Left cardiac atrium (tissue), 4 donors: ENCODE measurements around the gene SCYL3. TPM values are rescaled to one million over a fixed set of nuclear protein-coding genes. Genes with fewer than 3 reads are reported as not detected.

ENCODE experiments used
- ATAC-seq, 2 donors: fragments of 200-7000 bp; cut with Tn5 transposase; one replicate each; pipeline ENCODE4 v1.9.1; 2020; ENCODE audit warnings: mild to moderate bottlenecking in 2 of 2, moderate library complexity in 2 of 2
- DNase-seq: peaks from one replicate; pipeline ENCODE4 v3.0.0-alpha.2; 2020
- intact Hi-C, 2 donors: fragments of 100-400 bp; cut with DNase I; formaldehyde crosslinking; loops; one replicate each; pipeline versions ENCODE4 v1.14.1 to v1.15.1; 2022 to 2023
- total RNA-seq, 2 donors: library from RNA; stranded (reverse); fragmentation: NEBNext Ultra II Directional; extraction: Animal tissue kit (Norgen Biotek cat#: 25700); gene quantifications; one replicate each; pipeline ENCODE4 v1.2.1, GENCODE V29; 2021
- donor health status: DM: no; HTN: yes; CAD: no.
- donor health status: DM: no; HTN: yes; CAD: no; lungs with severe emphysema.
- donor health status: DM: yes; HTN: yes; CAD: no.
- donor health status: Dilated cardiomyopathy.

The SCYL3 gene
- total RNA-seq, 2 donors from 2014 or later = 5.5 to 6.1 TPM

DNA sequence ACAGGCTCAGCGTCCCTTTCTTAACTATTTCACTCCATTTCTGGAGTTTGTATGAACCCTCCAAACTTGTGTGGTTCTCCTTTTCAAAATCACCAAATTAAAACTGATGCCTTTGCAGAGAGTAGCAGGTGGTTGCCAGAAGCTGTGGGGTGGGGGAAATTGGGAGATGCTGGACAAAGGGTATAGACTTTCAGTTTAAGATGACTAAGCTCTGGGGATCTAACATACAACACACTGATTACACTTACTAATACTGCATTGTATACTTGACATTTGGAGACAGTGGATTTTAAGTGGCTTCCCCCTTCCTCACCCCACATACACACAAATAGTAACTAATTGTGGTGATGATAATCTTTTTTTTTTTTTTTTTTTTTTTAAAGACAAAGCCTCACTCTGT lies 11.1 kb upstream of the SCYL3 start:
- no peak for DNase-seq
- intact Hi-C loops = no loop called here
- no peak for ATAC-seq

DNA sequence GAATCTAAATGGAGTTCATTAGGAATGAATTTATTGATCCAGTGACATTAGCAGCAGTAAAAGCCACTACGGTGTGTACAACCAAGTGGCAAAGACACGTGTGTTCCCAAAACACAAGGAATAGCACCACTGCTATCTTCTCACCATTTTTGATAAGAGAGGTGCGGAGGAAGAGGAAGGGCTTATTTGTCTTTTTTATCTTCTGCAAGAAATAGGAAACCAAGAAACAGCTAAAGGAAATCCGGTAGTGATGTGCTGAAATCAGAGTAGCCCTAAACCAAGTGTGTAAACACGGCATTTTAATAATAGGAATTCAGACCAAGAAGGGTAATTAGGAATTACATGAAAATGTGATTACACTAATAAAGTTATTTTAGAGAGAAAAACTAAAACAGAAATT lies 9.1 kb upstream of the SCYL3 start:
- DNase-seq (no peak), ATAC-seq (no peak)
- intact Hi-C loops = no loop called here

DNA sequence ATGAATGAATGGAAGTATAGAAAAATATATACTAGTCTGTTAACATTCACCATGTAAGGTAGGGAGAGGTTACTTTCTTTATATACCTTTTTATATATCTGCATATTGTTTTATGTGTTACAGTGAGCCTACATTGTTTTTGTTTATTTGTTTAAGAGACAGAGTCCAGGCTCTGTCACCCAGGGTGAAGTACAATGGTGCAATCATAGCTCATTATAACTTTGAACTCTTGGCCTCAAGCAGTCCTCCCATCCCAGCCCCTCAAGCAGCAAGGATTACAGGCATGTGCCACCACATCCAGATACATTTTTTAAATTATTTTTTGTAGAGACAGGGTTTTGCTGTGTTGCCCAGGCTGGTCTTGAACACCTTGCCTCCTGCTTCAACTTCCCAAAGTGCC lies 7.4 kb upstream of the SCYL3 start:
- no peak for ATAC-seq

DNA sequence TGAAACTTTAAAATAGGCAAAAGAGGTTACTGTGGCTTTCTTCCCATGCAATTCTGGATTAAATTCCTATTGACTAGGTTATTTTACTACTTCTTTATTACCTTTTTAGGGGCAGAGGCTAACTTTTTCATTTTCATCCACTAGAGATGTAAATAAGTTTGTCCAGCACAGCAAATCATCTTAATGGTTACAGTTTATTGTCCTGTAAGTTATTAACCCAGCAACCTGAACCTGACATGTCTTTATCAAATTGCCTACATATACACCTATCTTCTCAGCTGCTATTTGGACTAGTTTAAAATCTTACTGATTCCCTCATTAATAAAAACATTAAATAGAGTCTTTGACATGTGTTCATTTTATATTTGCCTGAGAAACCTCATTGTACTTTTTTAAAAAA lies 6.9 kb upstream of the SCYL3 start:
- DNase-seq = no peak
- no peak for ATAC-seq
- intact Hi-C loops = no loop called here

More for the DNA sequence above, 7.4 kb upstream of the SCYL3 start:
- intact Hi-C loops = no loop called here
- DNase-seq = no peak

DNA sequence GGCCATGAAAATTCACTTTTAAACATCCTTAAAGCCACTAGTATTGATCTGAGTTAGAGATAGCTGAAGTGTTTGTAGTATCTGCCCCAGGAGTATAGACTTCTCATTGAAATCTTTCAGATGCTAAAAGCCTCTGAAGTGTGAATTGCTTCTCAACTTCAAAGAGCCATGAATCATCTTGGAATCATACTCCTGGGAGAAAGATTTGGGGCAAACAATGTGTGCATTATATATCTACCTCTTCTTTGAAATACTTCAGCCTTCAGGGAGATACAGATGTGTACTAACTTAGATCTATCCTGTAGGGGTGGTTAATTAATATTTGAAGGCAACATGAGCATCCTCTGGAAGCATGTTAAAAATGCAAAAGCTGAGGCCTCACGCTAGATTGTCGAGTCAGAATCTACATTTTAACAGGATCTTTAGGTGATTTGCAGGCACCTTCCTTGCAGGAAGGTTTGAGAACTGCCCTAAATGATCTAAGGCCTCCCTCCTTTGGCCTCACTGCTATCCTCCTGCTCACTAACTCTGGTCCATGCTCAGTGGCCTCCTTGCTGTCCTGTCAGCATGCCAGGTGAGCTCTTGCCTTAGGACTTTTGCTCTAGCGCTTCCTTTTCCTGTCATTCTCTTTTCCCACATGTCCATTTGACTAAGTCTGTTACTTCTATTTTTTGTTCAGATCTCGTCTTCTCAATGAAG lies 6.0 kb upstream of the SCYL3 start:
- DNase-seq (no peak), ATAC-seq (no peak)
- intact Hi-C loops = no loop called here

DNA sequence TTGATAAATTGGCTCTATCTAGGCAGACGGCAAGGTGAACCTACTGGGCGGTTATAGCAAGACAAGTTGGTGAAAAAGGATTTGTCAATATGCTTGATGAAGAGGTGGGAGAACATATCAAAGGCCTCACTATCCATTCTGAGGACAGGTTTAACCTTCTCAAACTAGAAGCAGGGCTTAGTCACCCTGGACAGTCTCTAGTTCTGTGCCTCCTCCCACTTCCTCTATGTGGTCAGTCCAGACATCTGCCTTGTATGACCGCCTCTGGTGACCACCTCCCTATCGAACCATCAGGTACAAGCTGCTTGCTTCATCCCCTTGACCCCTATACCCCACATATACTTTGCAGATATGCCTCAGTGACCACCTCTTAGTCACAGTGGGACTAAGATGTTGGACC lies 2.3 kb upstream of the SCYL3 start:
- no peak for ATAC-seq
- intact Hi-C loops = no loop called here
- no peak for DNase-seq

DNA sequence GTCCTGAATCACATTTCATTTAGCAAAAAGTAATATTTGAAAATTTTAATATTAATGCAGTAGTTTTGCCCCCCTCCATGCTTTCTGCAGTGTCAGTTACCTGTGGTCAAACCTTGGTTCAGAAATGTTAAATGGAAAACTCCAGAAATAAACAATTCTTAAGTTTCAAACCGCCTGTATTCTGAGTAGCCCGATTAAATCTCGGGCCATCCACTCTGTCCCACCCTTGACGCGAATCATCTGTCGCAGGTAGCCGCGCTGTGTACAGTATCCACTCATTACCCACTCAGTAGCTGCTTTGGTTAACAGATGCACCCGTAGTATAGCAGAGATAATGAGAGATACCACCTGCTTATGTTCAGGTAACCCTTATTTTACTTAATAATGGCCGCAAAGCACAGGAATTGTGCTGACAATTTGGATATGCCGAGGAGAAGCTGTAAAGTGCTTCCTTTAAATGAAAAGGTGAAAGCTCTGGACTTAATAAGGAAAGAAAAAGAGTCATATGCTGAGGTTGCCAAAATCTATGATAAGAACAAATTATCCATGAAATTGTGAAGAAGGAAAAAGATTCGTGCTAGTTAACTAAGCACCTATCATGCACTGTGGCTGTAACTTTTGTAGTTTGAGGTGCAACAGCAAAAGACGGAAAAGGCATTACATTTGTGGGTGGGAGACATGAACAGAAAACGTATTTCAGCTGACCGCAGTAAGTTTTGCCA lies 889 bp upstream of the SCYL3 start:
- ATAC-seq = no peak
- intact Hi-C loops = no loop called here

DNA sequence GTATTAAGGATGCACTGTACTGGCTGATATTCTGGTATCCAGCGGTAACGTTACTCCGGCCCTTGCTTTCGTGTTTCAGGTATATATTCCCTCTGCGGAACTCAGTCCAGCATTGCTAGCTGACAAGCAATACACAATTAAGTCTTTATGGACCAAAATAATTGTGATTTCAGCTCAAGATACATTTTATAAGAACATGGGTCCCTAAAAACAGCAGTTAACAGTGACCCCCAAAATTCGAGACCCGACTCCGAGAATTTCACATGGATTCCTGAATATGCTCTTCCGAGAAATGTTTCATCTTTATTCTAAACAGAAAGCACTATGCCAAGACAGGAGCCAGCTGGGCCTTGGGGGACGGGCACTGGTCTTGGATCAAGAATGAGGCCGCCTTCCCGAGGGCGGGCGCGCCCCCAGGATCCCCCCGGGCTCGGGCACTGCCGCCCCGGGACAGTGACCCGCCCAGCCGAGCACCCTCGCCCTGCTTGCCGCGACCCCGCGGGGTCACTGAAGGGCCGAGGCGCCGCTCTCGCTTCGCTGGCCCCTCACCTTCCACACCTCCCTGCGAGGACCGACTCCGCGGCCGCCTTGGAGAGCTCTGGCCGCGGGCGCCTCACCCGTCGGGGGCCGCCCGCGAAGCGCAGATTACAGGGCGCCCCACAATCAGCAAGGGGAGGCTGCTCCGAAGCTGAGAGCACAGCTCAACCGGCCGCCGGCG lies 610 bp downstream of the SCYL3 start:
- intact Hi-C loops = no loop called here
- ATAC-seq (peak; percentile 18 to 24), DNase-seq (peak; percentile 48)

More for the DNA sequence above, 889 bp upstream of the SCYL3 start:
- no peak for DNase-seq

DNA sequence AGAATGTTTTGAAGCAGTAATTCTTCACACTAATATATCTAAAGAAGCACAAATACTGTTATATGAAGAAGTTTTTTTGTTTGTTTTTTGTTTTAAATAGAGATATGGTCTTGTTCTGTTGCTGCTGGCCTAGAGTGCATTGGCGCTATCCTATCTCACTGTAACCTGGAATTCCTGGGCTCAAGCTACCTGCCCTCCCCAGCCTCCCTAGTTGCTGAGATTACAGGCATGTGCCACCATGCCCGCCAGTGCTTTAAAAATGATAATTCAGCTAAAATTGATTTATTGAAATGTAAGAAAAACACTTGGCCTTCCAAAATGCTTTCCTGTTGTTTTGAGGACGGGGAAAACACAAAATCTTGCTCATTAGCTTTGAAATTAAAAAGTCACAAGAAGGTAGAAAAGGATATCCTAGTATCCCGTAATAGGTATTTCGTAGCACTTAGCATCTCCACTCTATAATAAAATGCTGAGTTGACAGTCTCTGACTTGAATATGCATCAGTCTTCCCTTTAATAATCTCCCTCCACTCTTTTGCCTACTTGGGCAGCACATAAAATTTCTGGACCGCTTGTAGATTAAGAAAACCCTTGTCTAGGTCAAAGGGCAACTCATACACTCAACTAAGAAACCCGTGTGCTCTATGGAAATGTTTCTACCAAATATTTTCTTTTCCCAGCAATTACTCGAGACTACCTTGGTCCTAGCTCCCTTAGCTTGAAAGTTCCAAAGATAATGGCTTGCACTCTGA lies 1.3 kb downstream of the SCYL3 start:
- DNase-seq (no peak), ATAC-seq (no peak)
- intact Hi-C loops = no loop called here

DNA sequence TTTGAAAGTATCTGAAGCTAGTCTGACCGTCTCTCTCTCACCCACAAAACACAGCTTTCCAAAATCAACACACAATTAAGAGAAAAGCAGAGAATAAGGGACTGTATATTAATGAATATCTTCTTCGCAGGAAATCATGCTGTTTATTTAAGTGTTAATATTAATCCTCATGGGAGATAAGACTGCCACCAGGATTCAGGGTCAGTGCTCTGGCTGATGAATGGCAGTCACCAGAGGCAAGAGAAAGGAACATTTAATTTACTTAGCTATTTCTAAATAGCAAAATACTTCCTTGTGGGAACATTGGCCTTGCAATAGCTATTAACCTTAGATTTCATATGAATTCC lies 2.2 kb downstream of the SCYL3 start:
- intact Hi-C loops = no loop called here
- no peak for ATAC-seq
- no peak for DNase-seq

DNA sequence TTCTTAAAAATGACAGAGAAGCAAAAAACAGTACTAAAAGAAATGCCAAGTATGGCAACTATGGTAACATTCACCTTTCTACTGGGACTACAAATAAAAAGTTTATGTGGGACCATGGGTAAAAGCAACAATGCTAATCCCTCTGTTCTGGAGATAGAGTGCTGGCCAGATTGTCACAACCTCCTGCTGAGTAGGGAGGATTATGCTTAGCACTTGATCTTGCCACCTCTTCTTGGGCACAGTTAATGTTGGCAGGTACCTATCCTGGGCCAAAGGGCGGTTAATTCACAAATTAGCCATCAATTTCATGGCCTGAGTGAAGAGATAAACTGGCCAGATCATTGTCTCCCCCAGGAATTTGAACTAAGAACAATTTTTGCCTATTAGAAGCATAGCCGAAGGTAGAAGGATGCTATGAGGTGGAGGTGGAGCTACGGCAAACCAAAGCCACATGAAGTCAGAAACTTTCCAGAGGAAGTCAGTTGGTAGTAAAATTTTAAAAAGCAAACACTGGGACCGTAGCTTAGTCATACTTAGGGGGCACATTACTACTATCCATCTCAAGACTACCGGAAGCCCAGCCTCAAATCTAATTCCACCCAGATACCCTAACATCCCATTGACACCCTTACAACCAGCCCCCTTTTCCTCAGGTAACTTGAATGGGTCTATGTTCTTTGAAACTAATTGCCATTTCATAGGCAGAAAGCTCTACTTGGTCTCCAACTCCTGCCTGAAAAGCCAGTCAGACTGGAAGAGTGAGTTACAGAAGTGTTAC lies 2.7 kb downstream of the SCYL3 start:
- ATAC-seq = no peak
- intact Hi-C loops = no loop called here
- DNase-seq = no peak

DNA sequence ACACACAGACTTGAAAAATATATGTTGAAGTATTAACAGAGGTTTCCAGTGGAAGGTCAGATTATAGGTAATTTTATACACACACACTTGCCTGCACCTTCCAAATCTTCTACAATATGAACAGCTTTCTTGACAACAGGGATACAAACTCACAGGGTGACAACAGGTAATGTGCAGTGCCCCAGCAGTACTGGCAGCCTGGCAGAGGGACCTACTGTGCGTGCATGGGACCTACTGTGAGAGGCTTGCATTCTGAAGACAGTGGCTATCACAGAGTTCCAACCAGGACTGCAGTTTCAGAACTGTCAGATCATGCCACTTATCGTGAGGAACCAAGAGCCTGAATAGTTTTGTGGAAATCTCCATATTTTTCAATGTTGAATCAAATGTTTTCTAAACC lies 3.8 kb downstream of the SCYL3 start:
- no peak for DNase-seq
- intact Hi-C loops = no loop called here
- ATAC-seq = no peak

DNA sequence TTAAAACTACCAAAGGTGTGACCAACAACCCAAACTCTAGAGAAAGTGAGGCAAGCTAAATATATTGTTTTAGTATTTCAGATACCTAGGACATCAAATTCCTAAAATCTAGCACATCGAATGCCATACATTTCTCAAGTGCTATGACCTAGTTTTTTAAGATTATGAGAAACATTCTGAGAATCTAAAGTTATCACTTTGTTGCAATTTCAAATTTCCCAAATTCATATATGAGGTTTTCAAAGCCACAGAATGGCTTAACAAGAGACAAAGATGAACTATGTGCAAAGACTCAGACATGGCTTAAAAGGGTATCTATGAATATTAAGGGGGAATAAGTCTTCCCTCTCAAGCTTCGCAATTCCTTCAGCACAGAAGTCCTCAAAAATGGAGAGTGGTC lies 6.8 kb downstream of the SCYL3 start:
- no peak for ATAC-seq
- intact Hi-C loops = no loop called here
- no peak for DNase-seq

DNA sequence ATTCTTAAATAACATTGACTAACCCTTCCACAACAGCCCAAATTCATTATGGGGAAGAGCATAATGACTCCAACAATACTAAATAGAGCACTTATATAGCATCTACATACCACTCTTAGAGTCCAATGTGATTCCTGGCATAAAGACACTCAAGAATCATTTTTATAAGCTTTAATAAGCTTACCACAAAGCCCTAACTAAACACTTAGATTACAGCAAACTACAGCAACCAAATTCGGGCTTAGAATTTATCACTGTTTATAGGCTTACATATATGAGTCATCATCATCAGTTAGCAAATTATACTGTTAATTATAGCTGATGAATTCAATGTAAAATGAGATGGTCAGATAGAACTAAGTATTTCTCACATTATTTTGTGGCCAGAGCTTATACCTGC lies 7.3 kb downstream of the SCYL3 start:
- intact Hi-C loops = no loop called here
- DNase-seq = no peak
- ATAC-seq = no peak

DNA sequence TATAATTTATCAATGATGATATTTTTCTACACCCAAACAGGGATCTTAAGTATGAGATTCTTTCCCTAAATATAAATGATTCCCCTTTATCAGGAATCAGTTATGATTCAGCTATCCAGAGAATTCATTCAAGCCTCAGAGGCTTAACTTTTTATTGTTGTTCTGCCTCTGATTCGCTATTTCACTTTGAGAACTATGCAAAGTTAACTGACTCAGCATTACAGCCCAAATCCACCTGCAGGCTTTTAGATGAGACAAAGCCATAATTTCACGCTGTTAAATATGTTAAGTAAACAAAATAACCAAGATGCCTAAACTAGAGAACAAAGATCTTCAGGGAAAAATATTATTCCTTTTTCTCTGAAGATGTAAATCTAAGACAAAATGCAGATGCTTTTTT lies 8.5 kb downstream of the SCYL3 start:
- intact Hi-C loops = no loop called here
- DNase-seq (no peak), ATAC-seq (no peak)

DNA sequence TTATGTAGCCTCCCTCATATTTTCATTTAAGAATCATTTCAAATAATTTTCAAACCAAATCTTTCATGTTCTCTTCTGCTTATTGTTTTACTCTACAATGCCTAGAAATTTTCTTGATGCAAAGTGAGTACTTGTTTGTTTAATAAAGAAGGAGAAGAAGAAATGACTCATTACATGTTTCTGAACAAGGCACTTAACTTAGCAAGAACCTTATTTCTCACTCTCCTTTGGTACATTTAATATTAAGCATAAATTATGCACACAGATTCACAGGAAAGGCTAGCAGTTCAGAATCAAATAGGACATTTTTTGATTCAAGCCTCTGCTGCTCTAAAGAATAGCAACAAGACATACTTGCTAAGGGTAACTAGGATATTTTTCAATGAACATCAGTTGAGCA lies 9.1 kb downstream of the SCYL3 start:
- DNase-seq = no peak
- intact Hi-C loops = no loop called here
- ATAC-seq = no peak

DNA sequence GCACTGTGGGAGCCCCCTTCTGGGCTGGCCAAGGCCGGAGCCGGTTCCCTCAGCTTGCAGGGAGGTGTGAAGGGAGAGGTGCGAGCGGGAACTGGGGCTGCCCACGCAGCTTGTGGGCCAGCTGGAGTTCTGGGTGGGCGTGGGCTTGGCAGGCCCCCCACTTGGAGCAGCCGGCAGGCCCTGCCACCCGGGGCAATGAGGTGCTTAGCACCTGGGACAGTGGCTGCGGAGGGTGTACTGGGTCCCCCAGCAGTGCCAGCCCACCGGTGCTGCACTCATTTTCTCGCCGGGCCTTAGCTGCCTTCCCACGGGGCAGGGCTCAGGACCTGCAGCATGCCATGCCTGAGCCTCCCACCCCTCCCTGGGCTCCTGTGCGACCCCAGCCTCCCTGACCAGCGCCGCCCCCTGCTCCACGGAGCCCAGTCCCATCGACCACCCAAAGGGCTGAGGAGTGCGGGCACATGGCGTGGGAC lies 11.6 kb downstream of the SCYL3 start:
- DNase-seq = no peak
- no peak for ATAC-seq
- intact Hi-C loops = no loop called here

DNA sequence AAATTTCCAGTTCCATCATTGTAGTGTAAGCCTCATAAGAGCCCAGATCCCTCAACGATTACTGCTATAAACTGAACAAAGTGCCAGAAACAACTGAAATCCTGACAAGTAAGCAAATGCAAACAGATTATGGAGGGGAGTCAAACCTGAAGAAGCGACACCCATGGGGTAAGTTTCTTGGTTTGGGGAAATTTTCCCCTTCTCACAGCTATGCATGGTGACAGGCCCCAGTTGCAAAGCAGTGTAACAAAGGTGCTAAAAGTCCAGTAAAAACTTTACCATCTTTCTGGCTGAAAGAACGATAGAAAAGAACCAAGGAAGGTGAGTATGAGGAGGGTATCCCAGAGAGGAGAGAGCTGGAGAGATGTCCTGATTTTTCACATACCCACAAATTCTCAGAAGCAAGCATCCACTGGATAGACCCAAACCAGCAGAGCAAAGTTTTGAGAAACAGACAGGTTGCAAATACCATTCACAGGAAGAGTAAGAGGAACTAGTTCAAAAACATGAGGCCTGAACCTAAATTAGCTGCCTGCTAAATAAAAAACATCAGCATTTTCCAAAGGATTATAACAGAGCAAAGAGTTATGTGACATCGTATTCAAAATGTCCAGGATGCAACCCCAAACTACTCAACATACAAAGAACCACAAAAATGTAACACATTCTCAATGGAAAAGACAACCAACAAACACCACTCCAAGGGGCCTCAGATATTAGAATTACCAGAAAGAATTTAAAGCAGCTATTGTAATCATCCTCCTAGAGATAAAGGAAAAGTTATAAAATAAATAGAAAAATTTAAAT lies 14.5 kb downstream of the SCYL3 start:
- ATAC-seq = no peak
- intact Hi-C loops = no loop called here
- DNase-seq = no peak
